ENCODE measurements around the gene RCVRN.

DNA sequence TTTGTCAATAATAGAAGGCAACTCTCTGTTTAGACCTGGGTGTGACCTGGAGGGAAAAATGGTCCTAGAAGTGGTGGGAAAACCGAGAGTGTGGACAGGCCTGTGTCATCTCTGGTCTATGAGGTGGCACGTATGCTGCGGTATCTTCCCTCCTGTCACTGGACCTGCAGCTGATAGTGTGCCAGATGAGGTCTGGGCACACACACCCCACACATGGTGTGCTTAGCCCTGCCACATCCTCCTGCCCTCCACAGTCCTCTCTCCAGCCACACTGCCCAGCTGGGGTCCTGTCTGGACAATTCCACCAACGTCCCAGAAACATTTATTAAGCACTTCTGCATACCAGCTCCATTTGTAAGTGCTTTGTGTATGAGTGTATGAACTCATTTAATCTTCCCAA is 42.1 kb downstream of the RCVRN start:
- TF ChIP-seq, protein P1, sequence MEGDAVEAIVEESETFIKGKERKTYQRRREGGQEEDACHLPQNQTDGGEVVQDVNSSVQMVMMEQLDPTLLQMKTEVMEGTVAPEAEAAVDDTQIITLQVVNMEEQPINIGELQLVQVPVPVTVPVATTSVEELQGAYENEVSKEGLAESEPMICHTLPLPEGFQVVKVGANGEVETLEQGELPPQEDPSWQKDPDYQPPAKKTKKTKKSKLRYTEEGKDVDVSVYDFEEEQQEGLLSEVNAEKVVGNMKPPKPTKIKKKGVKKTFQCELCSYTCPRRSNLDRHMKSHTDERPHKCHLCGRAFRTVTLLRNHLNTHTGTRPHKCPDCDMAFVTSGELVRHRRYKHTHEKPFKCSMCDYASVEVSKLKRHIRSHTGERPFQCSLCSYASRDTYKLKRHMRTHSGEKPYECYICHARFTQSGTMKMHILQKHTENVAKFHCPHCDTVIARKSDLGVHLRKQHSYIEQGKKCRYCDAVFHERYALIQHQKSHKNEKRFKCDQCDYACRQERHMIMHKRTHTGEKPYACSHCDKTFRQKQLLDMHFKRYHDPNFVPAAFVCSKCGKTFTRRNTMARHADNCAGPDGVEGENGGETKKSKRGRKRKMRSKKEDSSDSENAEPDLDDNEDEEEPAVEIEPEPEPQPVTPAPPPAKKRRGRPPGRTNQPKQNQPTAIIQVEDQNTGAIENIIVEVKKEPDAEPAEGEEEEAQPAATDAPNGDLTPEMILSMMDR (IDR thresholded peaks at IDR 0.05): no peak
- TF ChIP-seq POLR2A (IDR thresholded peaks at IDR 0.05): no peak

All from testis (tissue), 2 donors.